K562 (cell line): Measurements from ENCODE around the gene MMP15. TPM values are rescaled to one million over a fixed set of nuclear protein-coding genes. Genes with fewer than 3 reads are reported as not detected.

Experiments
- ATAC-seq: fragments of 200-7000 bp; cut with Tn5 transposase; 3 replicates; pipeline ENCODE4 v1.9.1; 2020; ENCODE audit warnings: moderate library complexity
- BruUV-seq: library from RNA; stranded (reverse); fragments of 400-500 nt; replicated peaks from 2 replicates; lab custom pipeline; 2021; lab: Mats Ljungman, UMichigan
- CTCF ChIA-PET: fragments of 300-600 bp; formaldehyde crosslinking; extraction: SDS; loops from one replicate; lab custom pipeline; 2021; ENCODE audit warnings: low intra/inter-chr PET ratio; lab: Yijun Ruan, JAX
- POLR2A ChIA-PET: fragments of 300-600, 350-650 bp; sonication (Branson Sonifier 250); formaldehyde crosslinking; extraction: SDS; loops from one replicate; lab custom pipeline; 2021; ENCODE audit warnings: antibody characterized with exemption, inconsistent platforms; lab: Yijun Ruan, JAX
- DNase-seq, 4 experiments: peaks; one replicate each; pipeline versions ENCODE4 v3.0.0 to v3.0.0-alpha.2; 2011 to 2018; ENCODE audit warnings: low spot score in 3 of 4, mixed read lengths in 3 of 4; ENCODE audit errors: extremely low read depth in 1 of 4
- FAIRE-seq: peaks from 2 replicates; lab custom pipeline; 2011; peaks lifted over from hg19 to GRCh38; lab: Jason Lieb, UNC
- H2AFZ ChIP-seq: 2 replicates; pipeline ENCODE4 v1.6.0; 2011; ENCODE audit warnings: low read depth, low read length, control low read depth, inconsistent platforms
- H3K27ac ChIP-seq: fragments of 200-600 bp; 3 replicates; pipeline ENCODE4 v1.8.0; 2011; ENCODE audit warnings: low read depth, mild to moderate bottlenecking, control low read depth, inconsistent platforms, low read length, moderate library complexity, mixed read lengths; ENCODE audit errors: extremely low read depth
- H3K27me3 ChIP-seq, 2 experiments: fragments of 300-600 bp in 1 of 2; 2 replicates in 1 of 2; 3 replicates in 1 of 2; pipeline versions ENCODE4 v1.6.0 to v1.8.0; 2011; ENCODE audit warnings: inconsistent platforms in 2 of 2, low read length in 2 of 2, mild to moderate bottlenecking in 1 of 2, mixed read lengths in 1 of 2, moderate library complexity in 1 of 2; ENCODE audit not compliant: control insufficient read depth in 2 of 2, insufficient read depth in 2 of 2
- H3K36me3 ChIP-seq: fragments of 300-600 bp; 3 replicates; pipeline ENCODE4 v1.8.0; 2011; ENCODE audit warnings: mild to moderate bottlenecking, low read length, inconsistent platforms; ENCODE audit not compliant: control insufficient read depth, insufficient read depth
- H3K4me1 ChIP-seq, 2 experiments: fragments of 200-600 bp in 1 of 2; replicated peaks in 1 of 2; 2 replicates in 1 of 2; 3 replicates in 1 of 2; pipeline versions ENCODE4 v1.5.1 to v1.8.0; 2011; ENCODE audit warnings: inconsistent platforms in 2 of 2, low read length in 2 of 2, mild to moderate bottlenecking in 1 of 2, mixed read lengths in 1 of 2, moderate library complexity in 1 of 2; ENCODE audit not compliant: control insufficient read depth in 2 of 2, insufficient read depth in 2 of 2
- H3K4me2 ChIP-seq: 2 replicates; pipeline ENCODE4 v1.6.1; 2011; ENCODE audit warnings: low read length, control low read depth, inconsistent platforms, mixed read lengths; ENCODE audit not compliant: insufficient read depth
- H3K4me3 ChIP-seq: fragments of 200-600 bp; sonication (generic), shearing (Covaris generic); 2 replicates; pipeline ENCODE4 v1.5.1; 2016; ENCODE audit warnings: control low read depth, inconsistent platforms
- H3K79me2 ChIP-seq: fragments of 200-600 bp; 3 replicates; pipeline ENCODE4 v1.8.0; 2011; ENCODE audit warnings: low read length, inconsistent platforms; ENCODE audit not compliant: control insufficient read depth, insufficient read depth
- H3K9ac ChIP-seq, 2 experiments: 2 replicates each; pipeline versions ENCODE4 v1.6.0 to v1.6.1; 2011; ENCODE audit warnings: low read depth in 2 of 2, low read length in 2 of 2, control low read depth in 1 of 2, inconsistent platforms in 1 of 2, mild to moderate bottlenecking in 1 of 2, mixed read lengths in 1 of 2; ENCODE audit not compliant: insufficient read depth in 1 of 2
- H3K9me1 ChIP-seq: one replicate; pipeline ENCODE4 v1.6.0; 2011; ENCODE audit warnings: inconsistent platforms, mild to moderate bottlenecking, low read length, moderate library complexity; ENCODE audit not compliant: control insufficient read depth, insufficient read depth
- H3K9me3 ChIP-seq: replicated peaks from 2 replicates; pipeline ENCODE4 v1.5.1; 2011; ENCODE audit warnings: low read depth, low read length, inconsistent platforms; ENCODE audit not compliant: control insufficient read depth, insufficient read depth
- H4K20me1 ChIP-seq: replicated peaks from 2 replicates; pipeline ENCODE4 v1.6.1; 2011; ENCODE audit warnings: low read length, inconsistent platforms, mixed read lengths; ENCODE audit not compliant: control insufficient read depth, insufficient read depth
- BMI1 ChIP-seq: fragments of 150-350 bp; IDR thresholded peaks from 2 replicates; pipeline ENCODE4 v1.6.1; 2014; ENCODE audit warnings: low read length
- NR4A1 ChIP-seq, 2 experiments: fragments of 250-450 bp in 1 of 2; fragments of 450-650 bp in 1 of 2; sonication (Bioruptor Pico) in 1 of 2; IDR thresholded peaks; 2 replicates each; pipeline versions ENCODE4 v1.4.0 to v1.6.1; 2016 to 2020; ENCODE audit warnings: mild to moderate bottlenecking in 2 of 2, missing compliant biosample characterization in 1 of 2, missing genetic modification characterization in 1 of 2, moderate library complexity in 1 of 2
- OTX1 ChIP-seq: fragments of 450-650 bp; formaldehyde crosslinking; IDR thresholded peaks from 2 replicates; pipeline ENCODE4 v1.4.0; 2022; ENCODE audit warnings: mild to moderate bottlenecking
- RBFOX2 ChIP-seq: fragments of 200-400 bp; formaldehyde crosslinking; IDR thresholded peaks from 2 replicates; pipeline ENCODE4 v1.6.1; 2017; ENCODE audit warnings: low read depth, mild to moderate bottlenecking, low read length, moderate library complexity
- RBM34 ChIP-seq: fragments of 200-400 bp; formaldehyde crosslinking; IDR thresholded peaks from 2 replicates; pipeline ENCODE4 v1.6.1; 2018; ENCODE audit warnings: low read length, borderline replicate concordance; ENCODE audit not compliant: insufficient read depth
- SMAD3 ChIP-seq: fragments of 450-650 bp; formaldehyde crosslinking; conservative IDR thresholded peaks from 2 replicates; pipeline ENCODE4 v1.4.0; 2020; ENCODE audit warnings: mild to moderate bottlenecking
- TCFL5 ChIP-seq: fragments of 250-450 bp; sonication (Bioruptor Pico); conservative IDR thresholded peaks from 2 replicates; pipeline ENCODE4 v1.6.1; 2021; ENCODE audit warnings: mild to moderate bottlenecking, moderate library complexity, matching md5 sums
- TSC22D4 ChIP-seq: fragments of 450-650 bp; IDR thresholded peaks from 2 replicates; pipeline ENCODE4 v1.6.1; 2016; ENCODE audit warnings: missing genetic modification characterization, missing biosample characterization, control low read depth
- ZC3H4 ChIP-seq: sonication (generic); formaldehyde crosslinking; IDR thresholded peaks from 2 replicates; pipeline ENCODE4 v1.9.0; 2021; ENCODE audit warnings: missing genetic modification reagents, borderline replicate concordance
- ZFP30 ChIP-seq: fragments of 250-450 bp; sonication (Bioruptor Pico); IDR thresholded peaks from 2 replicates; pipeline ENCODE4 v1.8.0; 2022; ENCODE audit warnings: moderate library complexity, mild to moderate bottlenecking, inconsistent platforms, borderline replicate concordance
- ZNF511 ChIP-seq: sonication (generic); formaldehyde crosslinking; IDR thresholded peaks from 2 replicates; pipeline ENCODE4 v1.8.0; 2022; ENCODE audit warnings: mild to moderate bottlenecking, missing genetic modification reagents
- WGBS: fragments of 100-300 bp; shearing (Covaris generic); methylation state at CpG from one replicate; pipeline ENCODE4 v1.1.6; 2016; ENCODE audit warnings: low coverage, mixed read lengths; ENCODE audit not compliant: insufficient coverage; ENCODE audit errors: missing lambda C conversion rate; 5-methylcytosine and 5-hydroxymethylcytosine counted together
- in situ Hi-C: fragments of 300-500 bp; cut with MboI; formaldehyde crosslinking; loops from 4 replicates; pipeline ENCODE4 v1.15.0; 2018; ENCODE audit warnings: inconsistent platforms, mixed read lengths
- intact Hi-C: fragments of 100-400 bp; cut with micrococcal nuclease; formaldehyde crosslinking; loops from 2 replicates; pipeline ENCODE4 v1.14.2; 2022
- polyA plus RNA-seq, 8 experiments: library from polyadenylated mRNA; depleted of rRNA in 4 of 8; stranded (reverse) in 5 of 8; unstranded in 3 of 8; fragments of >200 nt; fragmentation: Nextera tagmentation in 2 of 8; fragmentation: Illumina TruSeq in 1 of 8; extraction: Ambion mirVana in 2 of 8; extraction: Trizol in 1 of 8; gene quantifications; 2 replicates each; pipeline versions ENCODE4 v1.2.1 to v1.2.3, GENCODE V29; 2011 to 2014; ENCODE audit warnings: inconsistent platforms in 1 of 8, missing spikeins in 1 of 8
- total RNA-seq, 7 experiments: library from RNA; depleted of rRNA in 6 of 7; stranded (reverse); fragments of >200 nt in 6 of 7; fragmentation: Illumina TruSeq in 2 of 7; extraction: Trizol in 2 of 7; gene quantifications; 2 replicates each; pipeline versions ENCODE4 v1.2.1 to v1.2.3, GENCODE V29; 2011 to 2021; ENCODE audit warnings: low replicate concordance in 1 of 7

Gene MMP15
- total and polyA plus RNA-seq, 9 of the 15 experiments (the other 6 are each of a cell fraction or from before 2014, with no cell fraction given) = 0.01 to 20.4 (median 5.5) TPM

- Histone ChIP-seq H3K4me3 (peak overlapping the region; percentile 94; the same call in 1 of the 2 replicates), H3K79me2 (peaks cover 6% of the 10 kb centered on the region; the same call in 2 of the 3 replicates), H3K9ac (peak overlapping the region; percentile 38 to 67; a peak in 3 of 4 replicates), H3K27ac (no peak overlapping the region; the same call in 2 of the 3 replicates), H3K4me1 (peaks cover 21 to 31% of the 10 kb centered on the region in 2 experiments; a peak in 4 of 5 replicates), H3K27me3 (no peaks in the 10 kb centered on the region), H3K4me2 (no peak overlapping the region; the same call in 1 of the 2 replicates), H3K9me1 (no peaks in the 10 kb centered on the region), H3K9me3 (peaks cover 3% of the 10 kb centered on the region; the same call in 1 of the 2 replicates), H4K20me1 (peaks cover 5% of the 10 kb centered on the region), H2AFZ (no peak overlapping the region), H3K36me3 (peaks cover 45% of the 10 kb centered on the region; the same call in 1 of the 3 replicates)
- WGBS = 85% methylated on average over 8 of the region's 9 CpGs
- in situ Hi-C loops = loop anchor here (5.0 to 10.0 kb wide), 2 partner anchors 100 to 248 kb away; no protein-coding TSS in a partner anchor
- ChIA-PET CTCF (no interaction called here), POLR2A (no interaction called here)
- DNase-seq (no peak), FAIRE-seq (no peak), ATAC-seq (no peak)
- BruUV-seq = no TSS peak
- TF ChIP-seq RBFOX2 (no peak), TSC22D4 (tag) (no peak), SMAD3 (CRISPR knock-in tag) (no peak), NR4A1 (CRISPR knock-in tag; IDR thresholded peaks at IDR 0.05) (no peak), NR4A1 (tag; IDR thresholded peaks at IDR 0.05) (no peak), OTX1 (CRISPR knock-in tag) (no peak), BMI1 (no peak), ZFP30 (CRISPR knock-in tag) (no peak), ZC3H4 (no peak), TCFL5 (CRISPR knock-in tag) (no peak), ZNF511 (CRISPR knock-in tag) (no peak), RBM34 (no peak)
- intact Hi-C loops = loop anchor here (5.0 to 10.0 kb wide), 3 partner anchors 55 to 428 kb away; partner anchors contain the start of gene KATNB1
Observed at GRCh38 chr16:58002416-58002800, 23.1 kb upstream of the MMP15 start.
